ENCODE data around the gene CELA1. TPM values are rescaled to one million over a fixed set of nuclear protein-coding genes. Genes with fewer than 3 reads are reported as not detected.

Gene CELA1
- total RNA-seq, 2 experiments from 2014 or later, result not detected

GRCh38 chr12:51377099-51377984, 30.9 kb upstream of the CELA1 start:
- no peak overlapping the region for H3K27ac ChIP-seq (ENCODE audit: low read depth, low read length, poor library complexity, severe bottlenecking)
- H3K36me3 ChIP-seq (ENCODE audit: insufficient read depth, low read length), result no peaks in the 10 kb centered on the region
- ChIA-PET POLR2A (no interaction called here), CTCF (ENCODE audit: unreplicated experiment) (interaction anchor here (0.6 kb wide), 1 partner anchor 9 kb away, joined by 3 read pairs; no protein-coding TSS in a partner anchor)
- no peak for DNase-seq (ENCODE audit: low spot score)
- no peak overlapping the region for H2AFZ ChIP-seq (ENCODE audit: low read length)
- no peaks in the 10 kb centered on the region for H4K20me1 ChIP-seq (ENCODE audit: insufficient read depth, low read length)
- no peaks in the 10 kb centered on the region for H3K4me1 ChIP-seq (ENCODE audit: insufficient read depth, low read length, poor library complexity, severe bottlenecking)
- H3K4me2 ChIP-seq (ENCODE audit: low read length), result no peak overlapping the region
- TF ChIP-seq, protein P1, sequence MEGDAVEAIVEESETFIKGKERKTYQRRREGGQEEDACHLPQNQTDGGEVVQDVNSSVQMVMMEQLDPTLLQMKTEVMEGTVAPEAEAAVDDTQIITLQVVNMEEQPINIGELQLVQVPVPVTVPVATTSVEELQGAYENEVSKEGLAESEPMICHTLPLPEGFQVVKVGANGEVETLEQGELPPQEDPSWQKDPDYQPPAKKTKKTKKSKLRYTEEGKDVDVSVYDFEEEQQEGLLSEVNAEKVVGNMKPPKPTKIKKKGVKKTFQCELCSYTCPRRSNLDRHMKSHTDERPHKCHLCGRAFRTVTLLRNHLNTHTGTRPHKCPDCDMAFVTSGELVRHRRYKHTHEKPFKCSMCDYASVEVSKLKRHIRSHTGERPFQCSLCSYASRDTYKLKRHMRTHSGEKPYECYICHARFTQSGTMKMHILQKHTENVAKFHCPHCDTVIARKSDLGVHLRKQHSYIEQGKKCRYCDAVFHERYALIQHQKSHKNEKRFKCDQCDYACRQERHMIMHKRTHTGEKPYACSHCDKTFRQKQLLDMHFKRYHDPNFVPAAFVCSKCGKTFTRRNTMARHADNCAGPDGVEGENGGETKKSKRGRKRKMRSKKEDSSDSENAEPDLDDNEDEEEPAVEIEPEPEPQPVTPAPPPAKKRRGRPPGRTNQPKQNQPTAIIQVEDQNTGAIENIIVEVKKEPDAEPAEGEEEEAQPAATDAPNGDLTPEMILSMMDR (conservative IDR thresholded peaks at IDR 0.05; ENCODE audit: low read length), result no peak; the same call in 1 of the 2 replicates
- no peak for TF ChIP-seq EZH2phosphoT487 (IDR thresholded peaks at IDR 0.05; ENCODE audit: borderline replicate concordance, low read depth, low read length)
- intact Hi-C loops (cut with micrococcal nuclease; ENCODE audit: unreplicated experiment), result no loop called here
- no peaks in the 10 kb centered on the region for H3K9me3 ChIP-seq (ENCODE audit: low read length)
- no peaks in the 10 kb centered on the region for H3K9me2 ChIP-seq (ENCODE audit: insufficient read depth, low read length)
- no TSS peak for BruUV-seq (replicated peaks)
- no peaks in the 10 kb centered on the region for H3K79me2 ChIP-seq (ENCODE audit: insufficient read depth, low read depth, low read length)
- H3K4me3 ChIP-seq (ENCODE audit: low read depth, low read length, poor library complexity, severe bottlenecking), result no peak overlapping the region

DNA sequence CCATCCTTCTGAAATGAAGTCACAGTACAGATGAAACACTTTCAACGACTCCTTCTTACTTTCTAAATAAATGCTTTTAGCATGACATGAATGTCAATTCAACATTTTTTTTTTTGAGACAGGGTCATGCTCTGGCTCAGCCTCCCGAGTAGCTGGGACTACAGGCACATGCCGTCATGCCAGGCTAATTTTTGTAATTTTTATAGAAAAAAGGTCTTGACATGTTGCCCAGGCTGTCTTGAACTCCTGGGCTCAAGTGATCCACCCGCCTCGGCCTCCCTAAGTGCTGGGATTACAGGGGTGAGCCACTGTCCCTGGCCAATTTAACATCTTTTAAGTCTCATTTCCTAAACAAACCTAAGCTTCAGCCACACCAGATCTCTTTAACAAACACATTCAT, 28.4 kb upstream of the CELA1 start:
- no peaks in the 10 kb centered on the region for H3K79me2 ChIP-seq (ENCODE audit: insufficient read depth, low read depth, low read length)
- no peaks in the 10 kb centered on the region for H3K4me1 ChIP-seq (ENCODE audit: insufficient read depth, low read length, poor library complexity, severe bottlenecking)
- TF ChIP-seq, protein P1 (conservative IDR thresholded peaks at IDR 0.05; ENCODE audit: low read length), result no peak
- TF ChIP-seq EZH2phosphoT487 (IDR thresholded peaks at IDR 0.05; ENCODE audit: borderline replicate concordance, low read depth, low read length), result no peak
- BruUV-seq (replicated peaks), result no TSS peak
- intact Hi-C loops (cut with micrococcal nuclease; ENCODE audit: unreplicated experiment), result loop anchor here (2.0 kb wide), 1 partner anchor 158 kb away; no protein-coding TSS in a partner anchor
- ChIA-PET POLR2A (interaction anchor here (0.6 to 1.0 kb wide), 2 partner anchors 15 to 136 kb away, joined by 3 read pairs; partner anchors contain the start of gene DAZAP2), CTCF (ENCODE audit: unreplicated experiment) (no interaction called here)
- H3K4me3 ChIP-seq (ENCODE audit: low read depth, low read length, poor library complexity, severe bottlenecking), result no peak overlapping the region
- H3K9me2 ChIP-seq (ENCODE audit: insufficient read depth, low read length), result no peaks in the 10 kb centered on the region
- peaks cover 7% of the 10 kb centered on the region; the same call in 1 of the 2 replicates for H4K20me1 ChIP-seq (ENCODE audit: insufficient read depth, low read length)
- no peaks in the 10 kb centered on the region for H3K9me3 ChIP-seq (ENCODE audit: low read length)
- DNase-seq (ENCODE audit: low spot score), result no peak
- H3K27ac ChIP-seq (ENCODE audit: low read depth, low read length, poor library complexity, severe bottlenecking), result no peak overlapping the region
- no peak overlapping the region for H2AFZ ChIP-seq (ENCODE audit: low read length)
- no peaks in the 10 kb centered on the region for H3K36me3 ChIP-seq (ENCODE audit: insufficient read depth, low read length)
- H3K4me2 ChIP-seq (ENCODE audit: low read length), result no peak overlapping the region

DNA sequence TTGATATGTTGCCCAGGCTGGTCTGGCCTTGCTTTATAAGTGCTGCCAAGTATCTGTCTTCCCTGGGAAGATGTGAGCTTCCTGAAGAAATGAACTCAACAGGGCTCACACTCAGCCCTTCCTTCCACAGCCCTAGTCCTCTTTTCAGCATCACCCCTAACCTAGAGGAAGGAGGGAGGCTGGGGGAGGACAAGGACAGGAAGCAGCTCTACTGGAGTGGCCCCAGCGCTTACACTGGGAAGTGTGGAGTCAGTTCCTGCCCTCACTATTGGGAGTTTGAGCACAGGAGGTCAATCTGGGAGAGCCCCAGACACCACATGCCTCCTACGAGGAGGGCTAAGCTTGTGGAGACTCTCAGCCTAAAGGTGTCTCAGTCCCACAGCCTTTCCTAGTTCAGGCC, 27.9 kb upstream of the CELA1 start:
- H3K4me2 ChIP-seq (ENCODE audit: low read length), result no peak overlapping the region
- no TSS peak for BruUV-seq (replicated peaks)
- no peaks in the 10 kb centered on the region for H3K9me3 ChIP-seq (ENCODE audit: low read length)
- H3K36me3 ChIP-seq (ENCODE audit: insufficient read depth, low read length), result no peaks in the 10 kb centered on the region
- TF ChIP-seq, protein P1 (conservative IDR thresholded peaks at IDR 0.05; ENCODE audit: low read length), result no peak
- TF ChIP-seq EZH2phosphoT487 (IDR thresholded peaks at IDR 0.05; ENCODE audit: borderline replicate concordance, low read depth, low read length), result no peak
- intact Hi-C loops (cut with micrococcal nuclease; ENCODE audit: unreplicated experiment), result loop anchor here (2.0 kb wide), 1 partner anchor 158 kb away; no protein-coding TSS in a partner anchor
- CTCF ChIA-PET (ENCODE audit: unreplicated experiment), result no interaction called here
- H3K9me2 ChIP-seq (ENCODE audit: insufficient read depth, low read length), result no peaks in the 10 kb centered on the region
- H4K20me1 ChIP-seq (ENCODE audit: insufficient read depth, low read length), result peaks cover 7% of the 10 kb centered on the region; the same call in 1 of the 2 replicates
- DNase-seq (ENCODE audit: low spot score), result no peak
- no peak overlapping the region for H3K27ac ChIP-seq (ENCODE audit: low read depth, low read length, poor library complexity, severe bottlenecking)
- H3K4me1 ChIP-seq (ENCODE audit: insufficient read depth, low read length, poor library complexity, severe bottlenecking), result peaks cover 4% of the 10 kb centered on the region
- no peak overlapping the region for H2AFZ ChIP-seq (ENCODE audit: low read length)
- no peak overlapping the region for H3K4me3 ChIP-seq (ENCODE audit: low read depth, low read length, poor library complexity, severe bottlenecking)
- H3K79me2 ChIP-seq (ENCODE audit: insufficient read depth, low read depth, low read length), result no peaks in the 10 kb centered on the region
- POLR2A ChIA-PET, result interaction anchor here (0.6 to 1.0 kb wide), 2 partner anchors 15 to 136 kb away, joined by 3 read pairs; partner anchors contain the start of gene DAZAP2

Data from OCI-LY7 (cell line).